AG09319 (cell line): ENCODE results near the gene GDF7.

ENCODE experiments used
- DNase-seq: peaks from one replicate; pipeline ENCODE4 v3.0.0-alpha.2; 2010; ENCODE audit warnings: low read depth; ENCODE audit errors: extremely low read depth
- CTCF ChIP-seq: IDR thresholded peaks from 2 replicates; pipeline ENCODE4 v1.5.1; 2011; ENCODE audit warnings: low read depth, mild to moderate bottlenecking, inconsistent platforms, low read length, moderate library complexity

GDF7 gene

GRCh38 chr2:20650393-20650876, 16.5 kb upstream of the GDF7 start:
- DNase-seq: no peak

GRCh38 chr2:20650877-20651730, 15.8 kb upstream of the GDF7 start, which contains the start of gene HS1BP3:
Gene HS1BP3, minus strand, starts transcription at chr2:20651098. Its CDS starts 35 bp downstream, at chr2:20651063.
- TF ChIP-seq CTCF: peak; percentile 40
- DNase-seq: peak; percentile 41

More at GRCh38 chr2:20650393-20650876, 16.5 kb upstream of the GDF7 start:
- TF ChIP-seq CTCF: no peak; the same call in 1 of the 2 replicates

GRCh38 chr2:20651731-20652099, 15.2 kb upstream of the GDF7 start:
- DNase-seq: no peak
- no peak for TF ChIP-seq CTCF

- TF ChIP-seq CTCF: no peak
- DNase-seq: no peak
Measured at GRCh38 chr2:20652141-20652540, 14.8 kb upstream of the GDF7 start.

- TF ChIP-seq CTCF: no peak
Measured at GRCh38 chr2:20652673-20653575, 14.0 kb upstream of the GDF7 start.

GRCh38 chr2:20653695-20654534, 13.0 kb upstream of the GDF7 start:
- no peak for DNase-seq
- TF ChIP-seq CTCF: no peak

More at GRCh38 chr2:20652673-20653575, 14.0 kb upstream of the GDF7 start:
- DNase-seq: no peak
